ENCODE measurements around the gene KCTD1. TPM values are rescaled to one million over a fixed set of nuclear protein-coding genes. Genes with fewer than 3 reads are reported as not detected.

The KCTD1 gene
- total RNA-seq, 1 donor from 2014 or later, result 5.5 TPM

DNA sequence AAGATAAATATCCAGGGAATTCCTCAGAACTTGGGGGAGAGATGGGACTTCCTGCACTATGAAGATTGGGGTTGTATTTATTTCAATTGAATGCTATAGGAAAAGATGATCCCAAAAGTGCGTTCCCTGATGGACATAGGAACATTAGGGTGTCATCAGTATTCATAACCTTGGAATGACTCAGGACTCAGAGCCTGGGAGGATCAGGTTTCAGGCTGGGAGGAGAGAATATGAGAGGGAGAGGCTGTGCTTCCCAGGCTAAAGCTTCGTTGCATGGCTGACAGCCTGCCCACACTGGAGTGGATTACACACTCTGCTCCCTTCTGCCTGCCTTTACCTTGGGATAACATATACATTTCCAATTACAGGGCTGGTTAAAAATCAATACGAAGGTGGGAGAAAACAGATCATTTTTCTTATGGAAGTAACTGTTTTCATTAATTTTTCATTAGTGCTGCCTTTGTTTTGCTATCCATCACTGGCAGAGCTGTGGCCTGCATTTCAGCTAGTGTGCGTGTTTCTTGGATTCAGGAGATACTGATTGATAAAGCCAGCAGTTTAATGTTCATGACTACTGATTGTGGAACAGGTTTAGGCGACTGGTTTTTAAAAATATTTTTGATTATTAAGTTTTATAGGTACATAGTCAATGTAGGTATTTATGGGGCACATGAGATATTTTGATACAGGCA, 118.7 kb downstream of the KCTD1 start:
- Mint-ChIP-seq H3K4me1 (ENCODE audit: low read depth) (no peaks in the 10 kb centered on the region), H3K27me3 (ENCODE audit: insufficient read depth) (peaks cover 4% of the 10 kb centered on the region), H3K9me3 (no peaks in the 10 kb centered on the region), H3K36me3 (ENCODE audit: low read depth) (no peaks in the 10 kb centered on the region), H3K4me3 (no peak overlapping the region), H3K27ac (no peak overlapping the region)
- intact Hi-C loops (cut with micrococcal nuclease), result no loop called here
- DNase-seq (ENCODE audit: low spot score), result no peak

GRCh38 chr18:26425148-26425531, 123.2 kb downstream of the KCTD1 start:
- intact Hi-C loops (cut with micrococcal nuclease), result no loop called here
- no peaks in the 10 kb centered on the region for H3K27me3 Mint-ChIP-seq (ENCODE audit: insufficient read depth)
- H3K4me1 Mint-ChIP-seq (ENCODE audit: low read depth), result no peaks in the 10 kb centered on the region
- H3K36me3 Mint-ChIP-seq (ENCODE audit: low read depth), result no peaks in the 10 kb centered on the region
- H3K4me3 Mint-ChIP-seq, result no peak overlapping the region
- no peak for DNase-seq (ENCODE audit: low spot score)
- no peaks in the 10 kb centered on the region for H3K9me3 Mint-ChIP-seq
- no peak overlapping the region for H3K27ac Mint-ChIP-seq

DNA sequence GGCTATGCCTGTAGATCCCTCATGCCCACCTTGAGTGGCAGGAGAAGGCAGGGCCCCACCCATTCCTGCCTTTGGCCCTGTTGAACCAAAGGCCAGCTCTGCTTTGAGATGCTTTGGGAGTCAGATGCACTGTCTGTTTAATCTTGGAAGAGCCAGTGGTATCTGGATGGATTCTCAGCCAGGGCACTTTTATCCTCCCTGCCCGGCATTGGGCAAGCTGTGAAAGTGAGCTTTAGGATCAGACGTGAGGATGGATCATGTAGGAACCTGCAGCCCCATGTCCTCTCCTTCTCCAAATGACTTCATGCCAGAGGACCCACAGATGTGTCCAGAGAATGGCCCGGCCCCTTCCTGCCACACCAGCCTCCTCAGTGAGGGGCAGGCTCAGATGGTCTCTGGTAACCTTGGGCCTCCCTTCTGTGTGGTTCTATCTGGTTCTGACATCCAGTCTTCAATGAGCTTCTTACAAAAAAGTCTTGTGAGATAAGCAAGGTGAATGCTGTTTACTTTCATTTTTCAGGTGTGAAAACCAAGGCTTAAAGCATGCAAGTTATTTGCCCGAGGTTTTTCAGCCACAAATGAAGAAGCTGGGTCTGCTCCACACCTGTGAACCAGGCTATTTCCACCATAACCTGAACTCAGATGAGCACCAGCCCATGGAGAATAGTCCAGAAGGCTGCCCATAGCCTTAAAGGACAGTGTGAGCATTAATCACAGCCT, 123.8 kb downstream of the KCTD1 start:
- intact Hi-C loops (cut with micrococcal nuclease), result no loop called here
- no peak overlapping the region for H3K27ac Mint-ChIP-seq
- H3K36me3 Mint-ChIP-seq (ENCODE audit: low read depth), result no peaks in the 10 kb centered on the region
- no peaks in the 10 kb centered on the region for H3K4me1 Mint-ChIP-seq (ENCODE audit: low read depth)
- H3K27me3 Mint-ChIP-seq (ENCODE audit: insufficient read depth), result no peaks in the 10 kb centered on the region
- no peak overlapping the region for H3K4me3 Mint-ChIP-seq
- H3K9me3 Mint-ChIP-seq, result no peaks in the 10 kb centered on the region
- no peak for DNase-seq (ENCODE audit: low spot score)

GRCh38 chr18:26422472-26423162, 125.7 kb downstream of the KCTD1 start:
- Mint-ChIP-seq H3K4me3 (no peak overlapping the region), H3K27me3 (ENCODE audit: insufficient read depth) (no peaks in the 10 kb centered on the region), H3K4me1 (ENCODE audit: low read depth) (no peaks in the 10 kb centered on the region), H3K36me3 (ENCODE audit: low read depth) (no peaks in the 10 kb centered on the region), H3K27ac (no peak overlapping the region), H3K9me3 (no peaks in the 10 kb centered on the region)
- intact Hi-C loops (cut with micrococcal nuclease), result no loop called here
- no peak for DNase-seq (ENCODE audit: low spot score)

GRCh38 chr18:26421931-26422330, 126.4 kb downstream of the KCTD1 start:
- no peak overlapping the region for H3K4me3 Mint-ChIP-seq
- no peak overlapping the region for H3K27ac Mint-ChIP-seq
- no peaks in the 10 kb centered on the region for H3K36me3 Mint-ChIP-seq (ENCODE audit: low read depth)
- no peak for DNase-seq (ENCODE audit: low spot score)
- intact Hi-C loops (cut with micrococcal nuclease), result no loop called here
- no peaks in the 10 kb centered on the region for H3K27me3 Mint-ChIP-seq (ENCODE audit: insufficient read depth)
- no peaks in the 10 kb centered on the region for H3K9me3 Mint-ChIP-seq
- H3K4me1 Mint-ChIP-seq (ENCODE audit: low read depth), result no peaks in the 10 kb centered on the region

DNA sequence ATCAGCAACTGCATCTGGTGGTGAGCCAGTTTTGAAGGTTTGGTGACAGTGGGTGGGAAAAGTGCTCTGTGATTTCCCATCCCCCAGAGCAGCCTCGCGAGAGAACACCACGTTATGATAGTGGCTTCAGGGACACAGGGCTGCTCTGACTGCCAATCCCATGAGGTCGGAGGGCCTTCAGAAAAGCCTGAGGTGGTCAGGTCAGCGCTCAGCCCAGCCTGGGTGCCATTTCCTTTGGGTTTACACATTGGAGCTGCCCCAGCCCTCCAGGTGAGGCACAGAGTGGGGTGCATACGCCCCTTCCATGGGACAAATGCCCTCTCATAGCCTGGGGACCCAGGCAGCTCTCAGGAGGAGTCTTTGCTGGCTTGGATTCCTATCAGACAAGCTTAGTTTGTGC, 126.8 kb downstream of the KCTD1 start:
- H3K36me3 Mint-ChIP-seq (ENCODE audit: low read depth), result no peaks in the 10 kb centered on the region
- H3K27ac Mint-ChIP-seq, result no peak overlapping the region
- no peak for DNase-seq (ENCODE audit: low spot score)
- no peaks in the 10 kb centered on the region for H3K4me1 Mint-ChIP-seq (ENCODE audit: low read depth)
- H3K4me3 Mint-ChIP-seq, result no peak overlapping the region
- intact Hi-C loops (cut with micrococcal nuclease), result no loop called here
- no peaks in the 10 kb centered on the region for H3K27me3 Mint-ChIP-seq (ENCODE audit: insufficient read depth)
- no peaks in the 10 kb centered on the region for H3K9me3 Mint-ChIP-seq

DNA sequence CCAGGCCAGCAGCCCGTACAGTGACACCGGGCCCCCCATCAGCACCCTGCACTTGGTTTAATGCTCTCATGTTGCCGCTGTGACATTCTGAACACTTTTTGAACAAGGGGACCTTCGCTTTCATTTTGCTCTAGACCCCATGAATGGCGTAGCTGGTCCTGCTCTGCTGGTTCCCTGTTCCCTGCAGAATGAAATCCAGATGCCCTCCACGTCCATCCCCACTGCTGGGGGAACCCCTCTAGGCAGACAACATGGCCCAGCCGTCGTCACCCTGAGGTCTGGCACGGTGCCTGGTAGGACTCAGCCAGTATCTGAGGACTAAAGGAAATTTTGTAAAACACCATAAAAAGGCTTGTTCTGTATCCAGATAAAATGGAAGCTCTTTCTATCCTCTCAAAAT, 128.6 kb downstream of the KCTD1 start:
- DNase-seq (ENCODE audit: low spot score), result no peak
- Mint-ChIP-seq H3K27ac (no peak overlapping the region), H3K36me3 (ENCODE audit: low read depth) (no peaks in the 10 kb centered on the region), H3K27me3 (ENCODE audit: insufficient read depth) (no peaks in the 10 kb centered on the region), H3K9me3 (no peaks in the 10 kb centered on the region), H3K4me3 (no peak overlapping the region), H3K4me1 (ENCODE audit: low read depth) (no peaks in the 10 kb centered on the region)
- intact Hi-C loops (cut with micrococcal nuclease), result loop anchor here (10.0 kb wide), 1 partner anchor 45 kb away; no protein-coding TSS in a partner anchor

DNA sequence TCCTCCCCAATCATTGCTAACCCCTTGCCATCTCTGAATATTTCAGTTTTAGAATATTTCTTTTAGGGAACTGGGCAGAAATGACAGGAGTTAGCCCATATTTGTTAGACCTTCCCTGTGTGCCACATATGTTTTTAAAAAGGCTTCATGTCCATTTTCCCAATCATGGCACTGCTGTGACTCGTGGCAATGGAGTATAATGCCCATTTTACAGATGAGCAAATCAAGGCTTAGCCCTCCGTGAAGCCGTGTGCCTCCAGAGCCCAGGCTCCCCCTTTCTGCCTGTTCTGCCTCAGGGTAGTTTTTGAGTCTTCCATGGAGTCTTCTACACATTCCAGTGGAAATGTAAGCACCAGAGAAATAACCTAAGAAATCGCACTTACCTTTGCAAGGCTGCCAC, 130.1 kb downstream of the KCTD1 start:
- DNase-seq (ENCODE audit: low spot score), result no peak
- intact Hi-C loops (cut with micrococcal nuclease), result loop anchor here (10.0 kb wide), 1 partner anchor 47 kb away; no protein-coding TSS in a partner anchor
- H3K27ac Mint-ChIP-seq, result no peak overlapping the region
- no peaks in the 10 kb centered on the region for H3K4me1 Mint-ChIP-seq (ENCODE audit: low read depth)
- H3K36me3 Mint-ChIP-seq (ENCODE audit: low read depth), result no peaks in the 10 kb centered on the region
- H3K9me3 Mint-ChIP-seq, result no peaks in the 10 kb centered on the region
- H3K4me3 Mint-ChIP-seq, result no peak overlapping the region
- H3K27me3 Mint-ChIP-seq (ENCODE audit: insufficient read depth), result no peaks in the 10 kb centered on the region

- H3K4me3 Mint-ChIP-seq, result no peak overlapping the region
- intact Hi-C loops (cut with micrococcal nuclease), result loop anchor here (10.0 kb wide), 1 partner anchor 48 kb away; no protein-coding TSS in a partner anchor
- no peaks in the 10 kb centered on the region for H3K27me3 Mint-ChIP-seq (ENCODE audit: insufficient read depth)
- DNase-seq (ENCODE audit: low spot score), result no peak
- no peaks in the 10 kb centered on the region for H3K9me3 Mint-ChIP-seq
- no peaks in the 10 kb centered on the region for H3K4me1 Mint-ChIP-seq (ENCODE audit: low read depth)
- H3K36me3 Mint-ChIP-seq (ENCODE audit: low read depth), result no peaks in the 10 kb centered on the region
- no peak overlapping the region for H3K27ac Mint-ChIP-seq
Observed at GRCh38 chr18:26417190-26417589, 131.2 kb downstream of the KCTD1 start.

- DNase-seq (ENCODE audit: low spot score), result no peak
- no peak overlapping the region for H3K4me3 Mint-ChIP-seq
- no peaks in the 10 kb centered on the region for H3K27me3 Mint-ChIP-seq (ENCODE audit: insufficient read depth)
- H3K27ac Mint-ChIP-seq, result no peak overlapping the region
- no peaks in the 10 kb centered on the region for H3K9me3 Mint-ChIP-seq
- H3K36me3 Mint-ChIP-seq (ENCODE audit: low read depth), result no peaks in the 10 kb centered on the region
- no peaks in the 10 kb centered on the region for H3K4me1 Mint-ChIP-seq (ENCODE audit: low read depth)
- intact Hi-C loops (cut with micrococcal nuclease), result loop anchor here (10.0 kb wide), 1 partner anchor 48 kb away; no protein-coding TSS in a partner anchor
Observed at GRCh38 chr18:26416652-26417150, 131.7 kb downstream of the KCTD1 start.

DNA sequence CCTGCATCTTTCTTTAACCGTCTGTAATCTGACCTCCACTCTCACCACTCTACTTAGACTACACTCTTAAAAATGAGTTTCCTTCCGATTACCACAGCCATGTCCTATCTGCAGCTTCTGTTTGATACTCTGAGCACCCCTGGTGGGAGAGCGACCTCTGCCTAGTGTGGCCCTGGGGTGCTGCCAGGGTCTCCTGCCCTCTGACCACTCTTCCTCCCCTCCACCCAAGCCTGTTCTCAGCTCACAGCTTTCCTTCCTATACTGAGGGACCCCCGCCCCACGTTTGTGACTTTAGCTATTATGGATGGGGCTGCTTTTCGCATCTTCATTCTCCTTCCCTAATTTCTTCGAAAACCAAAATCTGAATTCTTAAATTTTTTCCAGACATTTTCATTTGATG, 132.7 kb downstream of the KCTD1 start:
- Mint-ChIP-seq H3K4me1 (ENCODE audit: low read depth) (no peaks in the 10 kb centered on the region), H3K9me3 (no peaks in the 10 kb centered on the region), H3K27me3 (ENCODE audit: insufficient read depth) (no peaks in the 10 kb centered on the region), H3K4me3 (no peak overlapping the region), H3K36me3 (ENCODE audit: low read depth) (no peaks in the 10 kb centered on the region), H3K27ac (no peak overlapping the region)
- DNase-seq (ENCODE audit: low spot score), result no peak
- intact Hi-C loops (cut with micrococcal nuclease), result loop anchor here (10.0 kb wide), 1 partner anchor 49 kb away; no protein-coding TSS in a partner anchor

DNA sequence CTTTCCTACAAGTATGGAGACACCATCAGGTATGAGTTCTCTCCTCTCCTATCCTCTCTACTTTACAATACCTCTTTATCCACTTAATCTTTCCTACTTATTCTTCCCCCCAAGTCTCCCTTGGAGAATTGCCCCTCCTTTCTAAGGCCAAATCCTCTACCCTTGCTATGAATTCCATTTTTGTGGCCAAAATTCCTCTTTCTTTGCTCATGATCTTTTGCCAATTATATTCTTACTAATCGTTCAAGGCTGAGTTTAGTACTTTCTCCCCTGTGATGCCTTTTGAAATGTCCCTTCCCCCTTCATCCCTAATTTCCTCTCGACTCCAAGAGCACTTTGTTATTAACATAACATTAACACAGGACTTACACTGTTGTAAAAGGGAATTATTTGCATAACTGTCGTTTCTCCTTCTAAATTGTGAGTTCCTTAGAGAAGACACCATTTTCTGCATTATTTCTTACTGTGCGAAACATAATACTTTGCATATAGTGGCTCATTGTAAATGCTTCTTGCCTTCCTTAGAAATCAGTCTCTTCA, 133.4 kb downstream of the KCTD1 start:
- no peak for DNase-seq (ENCODE audit: low spot score)
- Mint-ChIP-seq H3K4me1 (ENCODE audit: low read depth) (no peaks in the 10 kb centered on the region), H3K27me3 (ENCODE audit: insufficient read depth) (no peaks in the 10 kb centered on the region), H3K9me3 (no peaks in the 10 kb centered on the region), H3K36me3 (ENCODE audit: low read depth) (no peaks in the 10 kb centered on the region), H3K27ac (no peak overlapping the region), H3K4me3 (no peak overlapping the region)
- intact Hi-C loops (cut with micrococcal nuclease), result loop anchor here (10.0 kb wide), 1 partner anchor 50 kb away; no protein-coding TSS in a partner anchor

All from activated T-helper 1 cell treated with anti-CD3 and anti-CD28 coated beads, Interleukin-12 subunit alpha, Interleukin-12 subunit beta, Interleukin-2, Interleukin-4 antibody, amounts not matched to agents 30 ng/mL and 10 ng/mL and 1 ng/mL, durations not matched to agents 14 hours and 24 hours and 36 hours (primary cell).